Measurements from ENCODE around the gene ANKRD55.

Gene ANKRD55

DNA sequence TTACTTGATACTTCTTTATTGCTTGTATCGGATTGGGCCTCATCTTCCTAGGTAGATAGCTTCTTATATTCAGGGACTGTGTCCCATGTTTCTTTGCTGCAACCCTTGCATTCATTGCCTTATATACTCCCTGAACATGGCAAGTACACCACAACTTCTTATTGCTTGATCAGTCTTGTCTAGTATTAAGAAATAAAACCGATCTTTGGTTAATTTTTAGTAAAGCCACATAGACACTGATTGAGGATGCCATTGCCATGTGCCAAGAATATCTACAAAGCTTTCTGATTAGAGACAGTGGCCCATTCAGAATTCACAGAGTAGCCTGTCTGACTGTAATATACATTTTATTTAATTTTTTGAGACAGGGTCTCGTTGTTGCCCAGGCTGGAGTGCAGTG lies 34.7 kb upstream of the ANKRD55 start (continued):
- TF ChIP-seq, protein P1, sequence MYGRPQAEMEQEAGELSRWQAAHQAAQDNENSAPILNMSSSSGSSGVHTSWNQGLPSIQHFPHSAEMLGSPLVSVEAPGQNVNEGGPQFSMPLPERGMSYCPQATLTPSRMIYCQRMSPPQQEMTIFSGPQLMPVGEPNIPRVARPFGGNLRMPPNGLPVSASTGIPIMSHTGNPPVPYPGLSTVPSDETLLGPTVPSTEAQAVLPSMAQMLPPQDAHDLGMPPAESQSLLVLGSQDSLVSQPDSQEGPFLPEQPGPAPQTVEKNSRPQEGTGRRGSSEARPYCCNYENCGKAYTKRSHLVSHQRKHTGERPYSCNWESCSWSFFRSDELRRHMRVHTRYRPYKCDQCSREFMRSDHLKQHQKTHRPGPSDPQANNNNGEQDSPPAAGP (tag by site-specific recombination; IDR thresholded peaks at IDR 0.05), result no peak
- TF ChIP-seq, protein P2, sequence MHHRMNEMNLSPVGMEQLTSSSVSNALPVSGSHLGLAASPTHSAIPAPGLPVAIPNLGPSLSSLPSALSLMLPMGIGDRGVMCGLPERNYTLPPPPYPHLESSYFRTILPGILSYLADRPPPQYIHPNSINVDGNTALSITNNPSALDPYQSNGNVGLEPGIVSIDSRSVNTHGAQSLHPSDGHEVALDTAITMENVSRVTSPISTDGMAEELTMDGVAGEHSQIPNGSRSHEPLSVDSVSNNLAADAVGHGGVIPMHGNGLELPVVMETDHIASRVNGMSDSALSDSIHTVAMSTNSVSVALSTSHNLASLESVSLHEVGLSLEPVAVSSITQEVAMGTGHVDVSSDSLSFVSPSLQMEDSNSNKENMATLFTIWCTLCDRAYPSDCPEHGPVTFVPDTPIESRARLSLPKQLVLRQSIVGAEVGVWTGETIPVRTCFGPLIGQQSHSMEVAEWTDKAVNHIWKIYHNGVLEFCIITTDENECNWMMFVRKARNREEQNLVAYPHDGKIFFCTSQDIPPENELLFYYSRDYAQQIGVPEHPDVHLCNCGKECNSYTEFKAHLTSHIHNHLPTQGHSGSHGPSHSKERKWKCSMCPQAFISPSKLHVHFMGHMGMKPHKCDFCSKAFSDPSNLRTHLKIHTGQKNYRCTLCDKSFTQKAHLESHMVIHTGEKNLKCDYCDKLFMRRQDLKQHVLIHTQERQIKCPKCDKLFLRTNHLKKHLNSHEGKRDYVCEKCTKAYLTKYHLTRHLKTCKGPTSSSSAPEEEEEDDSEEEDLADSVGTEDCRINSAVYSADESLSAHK (tag by site-specific recombination; IDR thresholded peaks at IDR 0.05), result no peak
- no peak for TF ChIP-seq ZNF404 (tag by site-specific recombination; IDR thresholded peaks at IDR 0.05)
- TF ChIP-seq, protein P3, sequence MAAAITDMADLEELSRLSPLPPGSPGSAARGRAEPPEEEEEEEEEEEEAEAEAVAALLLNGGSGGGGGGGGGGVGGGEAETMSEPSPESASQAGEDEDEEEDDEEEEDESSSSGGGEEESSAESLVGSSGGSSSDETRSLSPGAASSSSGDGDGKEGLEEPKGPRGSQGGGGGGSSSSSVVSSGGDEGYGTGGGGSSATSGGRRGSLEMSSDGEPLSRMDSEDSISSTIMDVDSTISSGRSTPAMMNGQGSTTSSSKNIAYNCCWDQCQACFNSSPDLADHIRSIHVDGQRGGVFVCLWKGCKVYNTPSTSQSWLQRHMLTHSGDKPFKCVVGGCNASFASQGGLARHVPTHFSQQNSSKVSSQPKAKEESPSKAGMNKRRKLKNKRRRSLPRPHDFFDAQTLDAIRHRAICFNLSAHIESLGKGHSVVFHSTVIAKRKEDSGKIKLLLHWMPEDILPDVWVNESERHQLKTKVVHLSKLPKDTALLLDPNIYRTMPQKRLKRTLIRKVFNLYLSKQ (tag by site-specific recombination; IDR thresholded peaks at IDR 0.05; ENCODE audit: borderline replicate concordance), result no peak
- TF ChIP-seq KLF9 (tag by site-specific recombination; IDR thresholded peaks at IDR 0.05; ENCODE audit: low read depth), result no peak

DNA sequence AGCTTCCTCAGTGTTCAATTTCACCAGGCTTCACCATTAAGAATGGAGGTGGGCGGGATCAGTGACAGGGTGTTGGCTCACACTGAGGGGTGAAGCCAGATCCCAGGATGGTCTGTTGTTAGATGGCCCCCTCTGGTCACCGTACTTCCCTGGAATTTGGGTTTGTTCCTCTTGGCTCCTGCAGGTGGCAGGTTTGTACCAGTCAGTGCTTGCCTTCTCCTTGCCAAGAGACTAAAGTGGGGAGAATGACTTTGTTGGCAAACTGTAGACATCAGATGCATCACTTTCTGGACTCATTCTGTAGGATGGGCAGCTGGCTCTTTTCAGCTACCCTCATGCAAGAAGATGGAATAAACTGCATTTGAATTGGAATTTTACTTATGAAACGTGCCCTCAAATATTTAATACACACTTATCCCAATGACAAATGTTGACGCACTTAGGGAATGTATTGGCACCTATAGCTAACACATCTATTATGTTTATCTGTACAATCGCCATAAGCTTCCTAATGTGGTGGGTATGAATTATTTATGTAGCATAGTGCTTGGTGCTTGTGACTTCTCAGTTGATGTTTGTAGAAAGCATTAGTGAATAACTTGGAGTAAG lies 31.4 kb upstream of the ANKRD55 start:
- H3K36me3 ChIP-seq (ENCODE audit: control insufficient read depth in 2 of 2, insufficient read depth in 1 of 2, low read length in 2 of 2), result no peaks in the 10 kb centered on the region
- no peaks in the 10 kb centered on the region for H3K4me1 ChIP-seq (ENCODE audit: control insufficient read depth, insufficient read depth, low read length)
- ChIA-PET POLR2A (no interaction called here), CTCF (interaction anchor here (0.6 to 4.0 kb wide), 36 partner anchors 8 to 1994 kb away, joined by 3 to 29 read pairs (median 3); partner anchors contain the start of gene SETD9)
- no peaks in the 10 kb centered on the region for H3K9me3 ChIP-seq (ENCODE audit: control insufficient read depth, insufficient read depth, low read depth, low read length)
- peak; percentile 55; the same call in 1 of the 2 replicates for TF ChIP-seq ZNF2 (tag by site-specific recombination; IDR thresholded peaks at IDR 0.05)
- no peak for TF ChIP-seq ZNF658 (tag by site-specific recombination; IDR thresholded peaks at IDR 0.05)
- peak; percentile 69 for TF ChIP-seq ZNF654 (tag by site-specific recombination; IDR thresholded peaks at IDR 0.05; ENCODE audit: low read depth)
- TF ChIP-seq ZNF596 (tag by site-specific recombination; IDR thresholded peaks at IDR 0.05), result no peak
- TF ChIP-seq ZNF202 (tag by site-specific recombination; IDR thresholded peaks at IDR 0.05; ENCODE audit: borderline replicate concordance), result no peak
- TF ChIP-seq, protein P4, sequence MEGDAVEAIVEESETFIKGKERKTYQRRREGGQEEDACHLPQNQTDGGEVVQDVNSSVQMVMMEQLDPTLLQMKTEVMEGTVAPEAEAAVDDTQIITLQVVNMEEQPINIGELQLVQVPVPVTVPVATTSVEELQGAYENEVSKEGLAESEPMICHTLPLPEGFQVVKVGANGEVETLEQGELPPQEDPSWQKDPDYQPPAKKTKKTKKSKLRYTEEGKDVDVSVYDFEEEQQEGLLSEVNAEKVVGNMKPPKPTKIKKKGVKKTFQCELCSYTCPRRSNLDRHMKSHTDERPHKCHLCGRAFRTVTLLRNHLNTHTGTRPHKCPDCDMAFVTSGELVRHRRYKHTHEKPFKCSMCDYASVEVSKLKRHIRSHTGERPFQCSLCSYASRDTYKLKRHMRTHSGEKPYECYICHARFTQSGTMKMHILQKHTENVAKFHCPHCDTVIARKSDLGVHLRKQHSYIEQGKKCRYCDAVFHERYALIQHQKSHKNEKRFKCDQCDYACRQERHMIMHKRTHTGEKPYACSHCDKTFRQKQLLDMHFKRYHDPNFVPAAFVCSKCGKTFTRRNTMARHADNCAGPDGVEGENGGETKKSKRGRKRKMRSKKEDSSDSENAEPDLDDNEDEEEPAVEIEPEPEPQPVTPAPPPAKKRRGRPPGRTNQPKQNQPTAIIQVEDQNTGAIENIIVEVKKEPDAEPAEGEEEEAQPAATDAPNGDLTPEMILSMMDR (tag by site-specific recombination; IDR thresholded peaks at IDR 0.05), result peak; percentile 69
- no peak overlapping the region for H3K27ac ChIP-seq (ENCODE audit: extremely low read depth, low read depth, low read length)
- H3K4me3 ChIP-seq (ENCODE audit: low read depth, low read length), result no peak overlapping the region

GRCh38 chr5:56262279-56262678 lies 29.1 kb upstream of the ANKRD55 start:
- no peaks in the 10 kb centered on the region for H3K4me1 ChIP-seq (ENCODE audit: control insufficient read depth, insufficient read depth, low read length)
- H3K9me3 ChIP-seq (ENCODE audit: control insufficient read depth, insufficient read depth, low read depth, low read length), result no peaks in the 10 kb centered on the region
- TF ChIP-seq HOXC10 (CRISPR knock-in tag; IDR thresholded peaks at IDR 0.05), result no peak
- no peak for TF ChIP-seq ZSCAN5A (tag by site-specific recombination; IDR thresholded peaks at IDR 0.05)
- no peak for TF ChIP-seq MYNN (tag by site-specific recombination; IDR thresholded peaks at IDR 0.05; ENCODE audit: borderline replicate concordance)
- H3K4me3 ChIP-seq (ENCODE audit: low read depth, low read length), result no peak overlapping the region
- ChIA-PET CTCF (interaction anchor here (1.2 to 1.3 kb wide), 2 partner anchors 639 to 957 kb away, joined by 3 read pairs; no protein-coding TSS in a partner anchor), POLR2A (interaction anchor here (0.7 kb wide), 1 partner anchor 579 kb away, joined by 9 read pairs; no protein-coding TSS in a partner anchor)
- no peaks in the 10 kb centered on the region for H3K36me3 ChIP-seq (ENCODE audit: control insufficient read depth in 2 of 2, insufficient read depth in 1 of 2, low read length in 2 of 2)
- H3K27ac ChIP-seq (ENCODE audit: extremely low read depth, low read depth, low read length), result no peak overlapping the region

Data from HEK293 (cell line).